Measurements from ENCODE around the gene NOC3L.

DNA sequence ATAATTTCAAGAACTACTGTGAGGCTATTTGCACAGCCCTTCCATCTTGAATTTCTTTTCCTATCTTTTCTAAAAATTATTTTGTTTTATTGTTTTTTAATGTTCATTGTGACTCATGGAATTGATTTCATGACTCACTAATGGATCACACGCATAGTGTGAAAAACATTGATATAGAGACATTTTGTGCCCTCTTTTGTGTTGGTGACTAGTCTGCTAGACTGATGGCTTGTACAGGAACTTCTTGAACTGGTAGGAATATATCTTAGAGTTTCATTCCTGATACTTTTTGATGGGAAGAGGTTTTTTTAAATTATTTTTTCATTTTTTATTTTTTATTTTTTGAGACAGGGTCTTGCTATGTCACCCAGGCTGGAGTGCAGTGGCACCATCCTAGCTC, 12.6 kb upstream of the NOC3L start:
- TF ChIP-seq, protein P1, sequence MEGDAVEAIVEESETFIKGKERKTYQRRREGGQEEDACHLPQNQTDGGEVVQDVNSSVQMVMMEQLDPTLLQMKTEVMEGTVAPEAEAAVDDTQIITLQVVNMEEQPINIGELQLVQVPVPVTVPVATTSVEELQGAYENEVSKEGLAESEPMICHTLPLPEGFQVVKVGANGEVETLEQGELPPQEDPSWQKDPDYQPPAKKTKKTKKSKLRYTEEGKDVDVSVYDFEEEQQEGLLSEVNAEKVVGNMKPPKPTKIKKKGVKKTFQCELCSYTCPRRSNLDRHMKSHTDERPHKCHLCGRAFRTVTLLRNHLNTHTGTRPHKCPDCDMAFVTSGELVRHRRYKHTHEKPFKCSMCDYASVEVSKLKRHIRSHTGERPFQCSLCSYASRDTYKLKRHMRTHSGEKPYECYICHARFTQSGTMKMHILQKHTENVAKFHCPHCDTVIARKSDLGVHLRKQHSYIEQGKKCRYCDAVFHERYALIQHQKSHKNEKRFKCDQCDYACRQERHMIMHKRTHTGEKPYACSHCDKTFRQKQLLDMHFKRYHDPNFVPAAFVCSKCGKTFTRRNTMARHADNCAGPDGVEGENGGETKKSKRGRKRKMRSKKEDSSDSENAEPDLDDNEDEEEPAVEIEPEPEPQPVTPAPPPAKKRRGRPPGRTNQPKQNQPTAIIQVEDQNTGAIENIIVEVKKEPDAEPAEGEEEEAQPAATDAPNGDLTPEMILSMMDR (IDR thresholded peaks at IDR 0.05) = no peak
- no peak for TF ChIP-seq POLR2A (IDR thresholded peaks at IDR 0.05)
